H9 (cell line): ENCODE measurements around the gene DUOX2. TPM values are rescaled to one million over a fixed set of nuclear protein-coding genes. Genes with fewer than 3 reads are reported as not detected.
"Not testable (repeated sequence)": the region's sequence is repeated elsewhere in the genome, so short reads cannot be mapped to it uniquely, and the experiment has no call there.

Source experiments
- DNase-seq: peaks from one replicate; pipeline ENCODE4 v3.0.0-alpha.2; 2017
- H2AFZ ChIP-seq: one replicate; pipeline ENCODE4 v1.6.1; 2013; ENCODE audit warnings: mild to moderate bottlenecking, low read length, control low read depth, moderate library complexity
- H2AK5ac ChIP-seq: 2 replicates; pipeline ENCODE4 v1.6.1; 2013; ENCODE audit warnings: low read length, control low read depth, mixed read lengths; ENCODE audit not compliant: insufficient read length
- H2BK120ac ChIP-seq: one replicate; pipeline ENCODE4 v1.6.1; 2013; ENCODE audit warnings: low read depth, mild to moderate bottlenecking, low read length, control low read depth, inconsistent platforms; ENCODE audit not compliant: poor library complexity, severe bottlenecking
- H2BK12ac ChIP-seq: 2 replicates; pipeline ENCODE4 v1.6.1; 2013; ENCODE audit warnings: low read length, control low read depth, mixed read lengths, low read depth; ENCODE audit not compliant: insufficient read length
- H2BK15ac ChIP-seq: 2 replicates; pipeline ENCODE4 v1.6.1; 2013; ENCODE audit warnings: low read depth, low read length, control low read depth
- H2BK20ac ChIP-seq: one replicate; pipeline ENCODE4 v1.6.1; 2013; ENCODE audit warnings: low read depth, mild to moderate bottlenecking, low read length, control low read depth, inconsistent platforms; ENCODE audit not compliant: poor library complexity, severe bottlenecking
- H2BK5ac ChIP-seq: 2 replicates; pipeline ENCODE4 v1.6.1; 2013; ENCODE audit warnings: low read length, control low read depth, mixed read lengths; ENCODE audit not compliant: insufficient read length
- H3K14ac ChIP-seq: 2 replicates; pipeline ENCODE4 v1.6.1; 2013; ENCODE audit warnings: low read length, control low read depth; ENCODE audit not compliant: insufficient read depth
- H3K18ac ChIP-seq: 2 replicates; pipeline ENCODE4 v1.6.1; 2013; ENCODE audit warnings: low read depth, mild to moderate bottlenecking, mixed read lengths, low read length, control low read depth; ENCODE audit not compliant: insufficient read length
- H3K23ac ChIP-seq: 2 replicates; pipeline ENCODE4 v1.6.1; 2013; ENCODE audit warnings: low read length, control low read depth, mixed read lengths, low read depth; ENCODE audit not compliant: insufficient read length
- H3K23me2 ChIP-seq: 2 replicates; pipeline ENCODE4 v1.6.1; 2013; ENCODE audit warnings: low read depth, mild to moderate bottlenecking, mixed read lengths, low read length, control low read depth; ENCODE audit not compliant: insufficient read length, poor library complexity, severe bottlenecking
- H3K27ac ChIP-seq: 2 replicates; pipeline ENCODE4 v1.5.1; 2013; ENCODE audit warnings: low read length, control low read depth, mixed read lengths, low read depth; ENCODE audit not compliant: insufficient read length
- H3K27me3 ChIP-seq: 2 replicates; pipeline ENCODE4 v1.6.1; 2013; ENCODE audit warnings: low read length, control low read depth, inconsistent platforms; ENCODE audit not compliant: insufficient read depth
- H3K4ac ChIP-seq: 2 replicates; pipeline ENCODE4 v1.6.1; 2013; ENCODE audit warnings: low read depth, mild to moderate bottlenecking, control low read depth, inconsistent platforms, low read length, moderate library complexity
- H3K4me1 ChIP-seq: 2 replicates; pipeline ENCODE4 v1.6.1; 2013; ENCODE audit warnings: low read length, control low read depth, inconsistent platforms; ENCODE audit not compliant: insufficient read depth
- H3K4me2 ChIP-seq: 2 replicates; pipeline ENCODE4 v1.6.1; 2013; ENCODE audit warnings: low read length, control low read depth, mixed read lengths; ENCODE audit not compliant: insufficient read length, insufficient read depth
- H3K56ac ChIP-seq: 2 replicates; pipeline ENCODE4 v1.6.1; 2013; ENCODE audit warnings: low read depth, mild to moderate bottlenecking, mixed read lengths, low read length, control low read depth; ENCODE audit not compliant: insufficient read length
- H3K79me1 ChIP-seq: 2 replicates; pipeline ENCODE4 v1.6.1; 2013; ENCODE audit warnings: low read depth, mild to moderate bottlenecking, moderate library complexity, low read length, control low read depth, inconsistent platforms; ENCODE audit not compliant: insufficient read depth, poor library complexity, severe bottlenecking
- H3K79me2 ChIP-seq: 2 replicates; pipeline ENCODE4 v1.6.1; 2013; ENCODE audit warnings: low read length, control low read depth, inconsistent platforms; ENCODE audit not compliant: insufficient read depth
- H3K9ac ChIP-seq: 2 replicates; pipeline ENCODE4 v1.6.1; 2013; ENCODE audit warnings: low read length, control low read depth, mixed read lengths; ENCODE audit not compliant: insufficient read length; ENCODE audit errors: extremely low read depth
- H3K9me3 ChIP-seq: one replicate; pipeline ENCODE4 v1.6.1; 2013; ENCODE audit warnings: low read depth, low read length, inconsistent platforms; ENCODE audit not compliant: control insufficient read depth
- H3T11ph ChIP-seq: one replicate; pipeline ENCODE4 v1.6.1; 2013; ENCODE audit warnings: mild to moderate bottlenecking, low read length, control low read depth, inconsistent platforms
- H4K20me1 ChIP-seq: one replicate; pipeline ENCODE4 v1.6.1; 2013; ENCODE audit not compliant: control insufficient read depth, insufficient read length, insufficient read depth
- H4K5ac ChIP-seq: 2 replicates; pipeline ENCODE4 v1.6.1; 2013; ENCODE audit warnings: low read depth, mild to moderate bottlenecking, mixed read lengths, low read length, control low read depth; ENCODE audit not compliant: insufficient read length
- H4K8ac ChIP-seq: replicated peaks from 2 replicates; pipeline ENCODE4 v1.6.1; 2013; ENCODE audit warnings: low read length, control low read depth, mixed read lengths, low read depth; ENCODE audit not compliant: insufficient read length
- H4K91ac ChIP-seq: 2 replicates; pipeline ENCODE4 v1.6.1; 2013; ENCODE audit warnings: low read depth, mild to moderate bottlenecking, moderate library complexity, mixed read lengths, low read length, control low read depth; ENCODE audit not compliant: insufficient read length
- H3K27ac Mint-ChIP-seq, 3 experiments: 2 replicates in 2 of 3; 3 replicates in 1 of 3; pipeline ENCODE4 v1.8.0; 2020 to 2021; ENCODE audit warnings: mixed read lengths in 3 of 3, mild to moderate bottlenecking in 1 of 3, moderate library complexity in 1 of 3
- H3K27me3 Mint-ChIP-seq: 2 replicates; pipeline ENCODE4 v1.8.0; 2021; ENCODE audit warnings: low read depth, mild to moderate bottlenecking, moderate library complexity, mixed read lengths
- H3K36me3 Mint-ChIP-seq, 3 experiments: 2 replicates in 2 of 3; 3 replicates in 1 of 3; pipeline ENCODE4 v1.8.0; 2020 to 2021; ENCODE audit warnings: low read depth in 3 of 3, mixed read lengths in 3 of 3; ENCODE audit not compliant: insufficient read depth in 1 of 3
- H3K4me1 Mint-ChIP-seq, 2 experiments: 2 replicates each; pipeline ENCODE4 v1.8.0; 2020; ENCODE audit warnings: mixed read lengths in 2 of 2
- H3K4me3 Mint-ChIP-seq, 2 experiments: 2 replicates in 1 of 2; 3 replicates in 1 of 2; pipeline ENCODE4 v1.8.0; 2020 to 2021; ENCODE audit warnings: mild to moderate bottlenecking in 2 of 2, mixed read lengths in 2 of 2, moderate library complexity in 1 of 2
- H3K9me3 Mint-ChIP-seq, 2 experiments: 2 replicates in 1 of 2; 3 replicates in 1 of 2; pipeline ENCODE4 v1.8.0; 2020; ENCODE audit warnings: mild to moderate bottlenecking in 2 of 2, mixed read lengths in 2 of 2, moderate library complexity in 1 of 2
- WGBS: extraction: QIAGEN DNeasy Blood & Tissue Kit; methylation state at CpG from one replicate; pipeline ENCODE4 v1.1.7; 2013; ENCODE audit warnings: missing lambda C conversion rate, low lambda C conversion rate, mixed read lengths; ENCODE audit not compliant: insufficient read length; ENCODE audit errors: extremely low coverage; 5-methylcytosine and 5-hydroxymethylcytosine counted together
- total RNA-seq: library from RNA; stranded (reverse); gene quantifications from 2 replicates; pipeline ENCODE4 v1.2.1, GENCODE V29; 2021

The DUOX2 gene
- total RNA-seq, 1 experiment from 2014 or later, result 0.42 TPM

DNA sequence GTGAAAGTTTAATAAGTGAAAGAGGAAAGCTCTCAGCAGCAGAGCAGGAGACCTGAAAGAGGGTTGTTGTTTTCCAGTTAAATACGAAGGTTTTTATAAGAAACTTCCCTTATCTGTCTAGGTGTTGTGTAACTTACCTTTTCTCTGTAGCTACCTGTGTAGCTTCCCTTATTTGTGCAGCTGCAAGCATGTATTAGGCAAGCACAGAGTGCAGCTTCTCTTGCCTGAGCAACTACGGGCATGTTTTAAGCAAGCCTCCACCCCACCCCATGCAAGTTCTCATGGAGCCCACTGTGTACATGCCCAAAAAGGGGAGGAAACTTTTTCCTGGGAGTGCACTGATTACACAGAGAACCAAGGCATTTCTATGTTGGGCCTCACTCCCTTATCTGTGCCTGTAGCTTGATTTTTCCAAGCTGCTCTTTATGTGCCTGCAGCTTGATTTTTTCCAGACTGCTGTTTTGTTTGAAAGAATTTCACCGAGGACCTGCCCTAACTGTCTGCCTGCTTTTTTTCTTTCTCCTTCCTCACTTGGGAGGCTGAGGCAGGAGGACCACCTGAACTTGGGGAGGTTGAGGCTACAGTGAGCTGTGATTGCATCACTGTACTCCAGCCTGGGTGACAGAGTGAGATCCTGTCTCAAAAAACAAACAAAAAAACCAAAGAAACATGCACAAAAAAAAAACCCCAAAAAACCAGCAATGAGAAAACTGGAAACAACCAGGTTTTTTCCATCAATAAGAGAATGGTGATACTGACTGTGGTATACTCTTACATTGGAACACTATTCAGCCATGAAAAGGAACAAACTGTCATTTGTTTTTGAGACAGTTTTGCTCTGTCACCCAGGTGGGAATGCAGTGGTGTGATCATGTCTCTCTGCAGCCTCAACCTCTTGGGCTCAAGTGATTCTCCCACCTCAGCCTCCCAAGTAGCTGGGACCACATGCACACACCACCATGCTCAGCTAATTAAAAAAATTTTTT lies 55.0 kb downstream of the DUOX2 start:
- H3T11ph ChIP-seq, H3K9ac ChIP-seq, H3K4me1 Mint-ChIP-seq, H3K27ac ChIP-seq, H3K79me2 ChIP-seq, H3K23ac ChIP-seq, H3K27me3 ChIP-seq, H4K20me1 ChIP-seq, H3K4me1 ChIP-seq, H4K91ac ChIP-seq, H3K14ac ChIP-seq, H3K56ac ChIP-seq, H3K27ac Mint-ChIP-seq, H3K18ac ChIP-seq, H2AFZ ChIP-seq, H3K23me2 ChIP-seq, H2BK12ac ChIP-seq, H3K79me1 ChIP-seq, H2BK120ac ChIP-seq, H2AK5ac ChIP-seq, H4K8ac ChIP-seq, H3K4me2 ChIP-seq, H2BK15ac ChIP-seq, H3K4ac ChIP-seq, H4K5ac ChIP-seq, H3K4me3 Mint-ChIP-seq, H2BK20ac ChIP-seq, H3K9me3 ChIP-seq, H3K27me3 Mint-ChIP-seq, H2BK5ac ChIP-seq, DNase-seq: not testable (repeated sequence)
- peaks cover 31 to 51% (median 41%) of the 10 kb centered on the region in 3 experiments for H3K36me3 Mint-ChIP-seq
- H3K9me3 Mint-ChIP-seq, result peaks cover 12 to 13% of the 10 kb centered on the region in 2 experiments
- WGBS, result no CpG with 5 or more reads among the region's 3 CpGs

DNA sequence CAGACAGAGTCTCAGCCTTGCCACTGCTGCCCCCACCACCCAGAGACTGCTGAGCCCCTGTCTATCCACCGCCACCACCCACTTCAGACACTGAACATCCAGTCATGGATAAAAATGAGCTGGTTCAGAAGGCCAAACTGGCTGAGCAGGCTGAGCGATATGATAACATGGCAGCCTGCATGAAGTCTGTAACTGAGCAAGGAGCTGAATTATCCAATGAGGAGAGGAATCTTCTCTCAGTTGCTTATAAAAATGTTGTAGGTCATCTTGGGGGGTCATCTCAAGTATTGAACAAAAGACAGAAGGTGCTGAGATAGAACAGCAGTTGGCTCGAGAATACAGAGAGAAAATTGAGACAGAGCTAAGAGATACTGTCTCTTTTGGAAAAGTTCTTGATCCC lies 61.3 kb downstream of the DUOX2 start:
- H2BK12ac ChIP-seq, H4K20me1 ChIP-seq, H4K8ac ChIP-seq, H2BK20ac ChIP-seq, H3K9ac ChIP-seq, H3K27ac ChIP-seq, H2BK120ac ChIP-seq, H3K79me1 ChIP-seq, H3K4me1 Mint-ChIP-seq, H3K4me2 ChIP-seq, H3K27me3 ChIP-seq, H3K4me1 ChIP-seq, H2AFZ ChIP-seq, H3K4ac ChIP-seq, H2BK5ac ChIP-seq, H3K14ac ChIP-seq, H2BK15ac ChIP-seq, H3K56ac ChIP-seq, H3T11ph ChIP-seq, H3K4me3 Mint-ChIP-seq, DNase-seq, H3K27me3 Mint-ChIP-seq, H4K5ac ChIP-seq, H3K18ac ChIP-seq, H3K23ac ChIP-seq, H3K79me2 ChIP-seq, H3K27ac Mint-ChIP-seq, H3K23me2 ChIP-seq, H2AK5ac ChIP-seq, H4K91ac ChIP-seq: not testable (repeated sequence)
- H3K9me3 Mint-ChIP-seq, result peaks cover 27 to 42% of the 10 kb centered on the region in 2 experiments
- H3K9me3 ChIP-seq, result peaks cover 12% of the 10 kb centered on the region
- no CpG with 5 or more reads among the region's 3 CpGs for WGBS
- peaks cover 65 to 71% (median 69%) of the 10 kb centered on the region in 3 experiments for H3K36me3 Mint-ChIP-seq
